Thymus (tissue), 11 donors: ENCODE measurements around the gene DDIT3. TPM values are rescaled to one million over a fixed set of nuclear protein-coding genes. Genes with fewer than 3 reads are reported as not detected.

Experiments used
- DNase-seq, 9 donors: peaks; one replicate each; pipeline ENCODE4 v3.0.0-alpha.2; 2013; ENCODE audit warnings: low spot score in 9 of 9, low read depth in 6 of 9, missing footprints in 1 of 9
- H3K27ac ChIP-seq, 2 donors: one replicate each; pipeline ENCODE4 v1.5.1; 2013; ENCODE audit warnings: control low read depth in 1 of 2, low read depth in 1 of 2, low read length in 1 of 2, mild to moderate bottlenecking in 1 of 2, moderate library complexity in 1 of 2
- H3K27me3 ChIP-seq, 2 donors: one replicate each; pipeline ENCODE4 v1.5.1; 2013; ENCODE audit warnings: low read length in 1 of 2; ENCODE audit not compliant: control insufficient read depth in 2 of 2, insufficient read depth in 1 of 2
- H3K36me3 ChIP-seq, 2 donors: one replicate each; pipeline ENCODE4 v1.5.1; 2013; ENCODE audit warnings: low read length in 1 of 2, mild to moderate bottlenecking in 1 of 2, moderate library complexity in 1 of 2; ENCODE audit not compliant: control insufficient read depth in 2 of 2, insufficient read depth in 2 of 2
- H3K4me1 ChIP-seq, 2 donors: one replicate each; pipeline ENCODE4 v1.5.1; 2013; ENCODE audit warnings: low read length in 2 of 2; ENCODE audit not compliant: control insufficient read depth in 2 of 2, insufficient read depth in 2 of 2
- H3K4me3 ChIP-seq, 2 donors: one replicate each; pipeline ENCODE4 v1.5.1; 2013; ENCODE audit warnings: low read length in 2 of 2, control low read depth in 1 of 2, mild to moderate bottlenecking in 1 of 2
- H3K9me3 ChIP-seq, 2 donors: one replicate each; pipeline ENCODE4 v1.5.1; 2013; ENCODE audit warnings: low read length in 1 of 2, mild to moderate bottlenecking in 1 of 2; ENCODE audit not compliant: control insufficient read depth in 2 of 2, insufficient read depth in 1 of 2
- WGBS: extraction: QIAGEN DNeasy Blood & Tissue Kit; methylation state at CpG from one replicate; pipeline ENCODE4 v1.1.7; 2013; 5-methylcytosine and 5-hydroxymethylcytosine counted together
- polyA plus RNA-seq: library from polyadenylated mRNA; stranded (reverse); fragments of 200-250 nt; gene quantifications from one replicate; pipeline ENCODE4 v1.2.3, GENCODE V29; 2013
- total RNA-seq: library from RNA; stranded (reverse); fragments of 120-200 nt; gene quantifications from one replicate; pipeline ENCODE4 v1.2.4, GENCODE V29; 2013
- donor health status: healthy.

DDIT3 gene
- total and polyA plus RNA-seq, 2 donors = 25.0 to 43.4 TPM

- peaks cover 19 to 31% of the 10 kb centered on the region in 2 donors for H3K36me3 ChIP-seq
- H3K4me1 ChIP-seq = peaks cover 4 to 6% of the 10 kb centered on the region in 2 donors
- no peak overlapping the region for H3K27ac ChIP-seq
- H3K4me3 ChIP-seq = no peak overlapping the region
- no peak for DNase-seq
- H3K27me3 ChIP-seq = no peaks in the 10 kb centered on the region
- H3K9me3 ChIP-seq = no peaks in the 10 kb centered on the region
- 89% methylated on average over 2 of the region's 2 CpGs for WGBS
Observed at GRCh38 chr12:57541001-57541400, 20.7 kb upstream of the DDIT3 start.

DNA sequence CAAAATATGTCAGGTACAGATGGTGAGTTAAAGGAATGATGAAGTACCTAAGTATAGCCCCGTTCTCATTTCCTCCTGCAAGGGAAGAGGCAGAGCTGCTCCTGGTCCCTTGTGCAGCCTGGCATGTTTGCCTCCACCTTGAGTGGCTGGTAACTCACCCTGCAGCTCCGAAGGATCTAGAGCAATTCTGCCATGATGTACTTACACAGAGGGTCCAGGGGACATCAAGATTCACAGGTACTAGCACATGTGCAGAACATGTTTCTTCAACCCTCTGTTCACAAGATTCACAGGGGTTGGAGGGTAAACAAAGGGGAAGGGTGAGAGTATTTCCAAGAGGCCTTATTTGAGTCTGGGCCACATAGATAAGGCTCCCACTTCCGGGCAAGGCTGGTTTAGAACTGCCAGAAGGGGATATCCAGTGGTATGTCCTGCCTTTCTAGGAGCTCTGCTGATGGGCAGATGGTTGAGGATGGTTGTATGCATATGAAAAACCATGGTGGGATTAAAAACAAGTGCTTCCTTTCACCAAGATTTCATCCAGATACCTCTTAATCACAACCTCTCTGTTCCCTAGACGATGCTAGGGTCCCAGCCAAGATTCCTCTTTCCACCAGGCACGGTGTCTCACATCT lies 18.9 kb upstream of the DDIT3 start:
- no peak for DNase-seq

GRCh38 chr12:57536597-57536942 lies 16.3 kb upstream of the DDIT3 start:
- Histone ChIP-seq H3K9me3 (no peaks in the 10 kb centered on the region), H3K27ac (no peak overlapping the region), H3K36me3 (peaks cover 59 to 64% of the 10 kb centered on the region in 2 donors), H3K27me3 (no peaks in the 10 kb centered on the region), H3K4me3 (no peak overlapping the region), H3K4me1 (no peaks in the 10 kb centered on the region)
- no peak for DNase-seq
- WGBS = 100% methylated on average over 1 of the region's 1 CpG

More for the DNA sequence above, 18.9 kb upstream of the DDIT3 start:
- no peaks in the 10 kb centered on the region for H3K4me1 ChIP-seq
- H3K27ac ChIP-seq = no peak overlapping the region
- H3K36me3 ChIP-seq = peaks cover 36 to 44% of the 10 kb centered on the region in 2 donors
- no peak overlapping the region for H3K4me3 ChIP-seq
- WGBS = 91% methylated on average over 5 of the region's 5 CpGs
- H3K9me3 ChIP-seq = no peaks in the 10 kb centered on the region
- H3K27me3 ChIP-seq = no peaks in the 10 kb centered on the region

DNA sequence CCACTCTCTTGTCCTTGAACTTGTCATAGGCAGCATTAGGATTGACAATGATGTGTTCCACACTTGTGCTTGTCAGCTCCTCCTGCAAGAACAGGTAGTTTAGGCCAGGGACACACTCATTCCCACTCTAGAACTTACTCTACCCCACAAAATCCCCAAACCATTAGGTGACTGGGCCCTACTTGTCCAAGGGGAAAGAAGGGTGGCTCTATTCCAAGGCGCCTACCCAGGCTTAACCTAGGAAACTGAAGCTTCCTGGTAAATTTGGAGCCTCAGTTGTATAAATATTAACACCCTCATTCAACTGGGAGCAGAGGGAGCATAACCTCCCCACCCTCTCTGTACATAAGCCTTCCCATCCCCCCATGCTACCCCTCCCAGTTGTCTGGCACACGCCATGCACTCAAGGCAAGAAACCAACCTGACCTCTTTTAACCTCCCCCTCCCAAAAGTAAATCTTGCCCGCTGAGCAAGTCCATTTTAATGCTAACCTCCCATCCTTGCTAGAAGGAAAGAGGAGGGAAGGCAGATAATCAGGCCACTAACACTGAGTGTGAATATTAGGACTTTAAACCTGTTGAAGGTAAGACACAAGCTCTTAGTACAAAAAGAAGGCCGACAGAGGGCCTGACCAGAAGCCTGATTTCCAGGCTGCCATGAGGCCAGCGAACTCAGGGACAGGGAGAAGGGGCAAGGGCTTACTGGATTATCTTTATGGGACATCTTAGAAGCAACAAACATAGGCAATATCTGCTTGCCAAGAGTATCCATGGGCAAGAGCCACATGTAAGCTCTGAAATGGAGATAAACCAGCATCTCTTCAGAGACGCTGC lies 15.7 kb upstream of the DDIT3 start:
- peaks cover 61 to 64% of the 10 kb centered on the region in 2 donors for H3K36me3 ChIP-seq
- no peak overlapping the region for H3K27ac ChIP-seq
- no peaks in the 10 kb centered on the region for H3K9me3 ChIP-seq
- no peaks in the 10 kb centered on the region for H3K4me1 ChIP-seq
- DNase-seq = no peak
- no peaks in the 10 kb centered on the region for H3K27me3 ChIP-seq
- no peak overlapping the region for H3K4me3 ChIP-seq
- WGBS = 92% methylated on average over 6 of the region's 6 CpGs

DNA sequence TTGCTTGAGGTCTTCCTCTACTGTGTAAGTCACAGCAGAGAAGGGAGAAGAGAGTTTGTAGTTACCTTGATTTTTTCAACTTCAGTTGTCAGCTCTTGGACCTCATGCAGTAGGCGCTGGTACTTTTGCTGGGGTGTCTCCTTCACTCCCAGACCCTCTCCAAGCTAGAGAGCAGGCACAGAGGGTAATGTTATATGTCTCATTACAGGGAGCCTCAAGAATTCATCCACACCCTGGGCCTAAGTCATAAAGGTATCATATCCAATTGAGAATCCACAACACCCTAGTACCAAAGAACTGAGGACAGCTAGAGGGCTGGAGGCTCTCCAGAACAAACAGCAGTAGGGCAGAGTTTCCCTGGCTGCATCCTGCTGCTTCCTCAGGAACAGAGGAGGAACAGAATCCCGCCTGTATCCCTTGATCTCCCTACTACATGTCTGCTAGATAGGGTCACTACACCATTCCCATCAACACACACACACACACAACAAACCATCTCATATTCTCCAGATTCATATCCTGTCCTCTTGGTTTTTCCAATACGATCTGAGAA lies 14.8 kb upstream of the DDIT3 start:
- Histone ChIP-seq H3K27ac (no peak overlapping the region), H3K9me3 (no peaks in the 10 kb centered on the region), H3K36me3 (peaks cover 66 to 72% of the 10 kb centered on the region in 2 donors), H3K27me3 (no peaks in the 10 kb centered on the region), H3K4me1 (no peaks in the 10 kb centered on the region), H3K4me3 (no peak overlapping the region)
- no peak for DNase-seq
- WGBS = 96% methylated on average over 3 of the region's 3 CpGs

- Histone ChIP-seq H3K4me3 (no peak overlapping the region), H3K9me3 (no peaks in the 10 kb centered on the region), H3K27ac (no peak overlapping the region), H3K4me1 (no peaks in the 10 kb centered on the region), H3K27me3 (no peaks in the 10 kb centered on the region), H3K36me3 (peaks cover 75 to 77% of the 10 kb centered on the region in 2 donors)
- no peak for DNase-seq
- 98% methylated on average over 5 of the region's 5 CpGs for WGBS
Observed at GRCh38 chr12:57534250-57534649, 13.9 kb upstream of the DDIT3 start.

DNA sequence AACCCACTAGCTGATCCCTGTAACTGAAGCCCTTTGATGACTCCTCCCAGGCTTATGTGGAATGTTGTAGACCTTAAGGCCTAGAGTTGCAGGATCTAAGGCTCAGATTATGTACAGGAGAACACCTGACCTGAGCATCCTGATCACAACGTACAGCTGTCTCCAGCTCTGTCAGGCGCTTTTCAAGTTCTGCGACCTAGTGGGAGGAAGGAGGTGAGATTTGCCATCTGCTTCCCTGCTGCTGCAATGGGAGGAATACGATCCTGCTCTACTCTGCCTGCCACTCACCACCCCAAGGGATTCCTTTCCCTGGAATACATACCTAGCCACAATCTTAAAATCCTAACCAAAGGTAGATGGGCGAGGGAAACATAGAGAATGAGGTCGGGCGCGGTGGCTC lies 12.8 kb upstream of the DDIT3 start:
- 98% methylated on average over 8 of the region's 8 CpGs for WGBS
- H3K27ac ChIP-seq = no peak overlapping the region
- no peaks in the 10 kb centered on the region for H3K9me3 ChIP-seq
- H3K4me1 ChIP-seq = no peaks in the 10 kb centered on the region
- DNase-seq = no peak
- peaks cover 77 to 85% of the 10 kb centered on the region in 2 donors for H3K36me3 ChIP-seq
- H3K27me3 ChIP-seq = no peaks in the 10 kb centered on the region
- no peak overlapping the region for H3K4me3 ChIP-seq

GRCh38 chr12:57531836-57532235 lies 11.5 kb upstream of the DDIT3 start:
- peaks cover 88 to 89% of the 10 kb centered on the region in 2 donors for H3K36me3 ChIP-seq
- H3K4me1 ChIP-seq = no peaks in the 10 kb centered on the region
- no peaks in the 10 kb centered on the region for H3K27me3 ChIP-seq
- 97% methylated on average over 1 of the region's 1 CpG for WGBS
- no peak overlapping the region for H3K27ac ChIP-seq
- no peaks in the 10 kb centered on the region for H3K9me3 ChIP-seq
- no peak for DNase-seq
- no peak overlapping the region for H3K4me3 ChIP-seq
